H1 (cell line): ENCODE measurements around the gene MYOD1. TPM values are rescaled to one million over a fixed set of nuclear protein-coding genes. Genes with fewer than 3 reads are reported as not detected.

Experiments used
- ATF2 ChIP-seq: IDR thresholded peaks from 2 replicates; pipeline ENCODE4 v1.6.1; 2012; ENCODE audit warnings: low read length, inconsistent platforms
- BACH1 ChIP-seq: IDR thresholded peaks from 2 replicates; pipeline ENCODE4 v1.6.1; 2012; ENCODE audit warnings: low read length, improper control_type of control experiment
- BRCA1 ChIP-seq: IDR thresholded peaks from 2 replicates; pipeline ENCODE4 v1.6.1; 2012; ENCODE audit warnings: low read depth, low read length, improper control_type of control experiment
- CBX8 ChIP-seq: fragments of 300-800, 300-1000 bp; sonication (generic); IDR thresholded peaks from 2 replicates; pipeline ENCODE4 v1.7.1; 2016; ENCODE audit warnings: low read depth, low read length, borderline replicate concordance
- E2F6 ChIP-seq: IDR thresholded peaks from 2 replicates; pipeline ENCODE4 v1.6.1; 2012; ENCODE audit warnings: inconsistent platforms
- EGR1 ChIP-seq: IDR thresholded peaks from 2 replicates; pipeline ENCODE4 v1.6.1; 2011; ENCODE audit warnings: low read depth, low read length, borderline replicate concordance
- EP300 ChIP-seq, 2 experiments: IDR thresholded peaks; 1 replicate in 1 of 2; 2 replicates in 1 of 2; pipeline ENCODE4 v1.6.1; 2011 to 2012; ENCODE audit warnings: low read depth in 2 of 2, low read length in 2 of 2, mild to moderate bottlenecking in 2 of 2, borderline replicate concordance in 1 of 2, inconsistent platforms in 1 of 2, moderate library complexity in 1 of 2
- EZH2 ChIP-seq: fragments of 200-600 bp; sonication (generic); IDR thresholded peaks from 2 replicates; pipeline ENCODE4 v1.7.1; 2012; ENCODE audit warnings: low read depth, mild to moderate bottlenecking, moderate library complexity, low read length, inconsistent platforms; ENCODE audit not compliant: severe bottlenecking
- FOSL1 ChIP-seq: IDR thresholded peaks from 2 replicates; pipeline ENCODE4 v1.6.1; 2011; ENCODE audit warnings: mild to moderate bottlenecking, low read depth, low read length, moderate library complexity; ENCODE audit not compliant: insufficient read depth
- GTF2F1 ChIP-seq: IDR thresholded peaks from 2 replicates; pipeline ENCODE4 v1.6.1; 2012; ENCODE audit warnings: low read depth, low read length, improper control_type of control experiment, borderline replicate concordance
- HDAC2 ChIP-seq, 2 experiments: fragments of 300-600 bp in 1 of 2; sonication (generic) in 1 of 2; IDR thresholded peaks; 2 replicates each; pipeline ENCODE4 v1.6.1; 2011 to 2012; ENCODE audit warnings: low read depth in 2 of 2, low read length in 2 of 2, mild to moderate bottlenecking in 2 of 2, moderate library complexity in 2 of 2, borderline replicate concordance in 1 of 2, inconsistent platforms in 1 of 2
- JUND ChIP-seq: IDR thresholded peaks from 2 replicates; pipeline ENCODE4 v1.6.1; 2011; ENCODE audit warnings: mild to moderate bottlenecking, improper control_type of control experiment, low read length
- MAX ChIP-seq: IDR thresholded peaks from 2 replicates; pipeline ENCODE4 v1.6.1; 2012; ENCODE audit warnings: inconsistent platforms
- POLR2AphosphoS5 ChIP-seq: IDR thresholded peaks from 2 replicates; pipeline ENCODE4 v1.6.1; 2011; ENCODE audit warnings: low read depth, low read length
- RXRA ChIP-seq: IDR thresholded peaks from 2 replicates; pipeline ENCODE4 v1.6.1; 2011; ENCODE audit warnings: low read depth, mild to moderate bottlenecking, low read length, moderate library complexity; ENCODE audit not compliant: insufficient read depth
- SAP30 ChIP-seq: fragments of 300-600 bp; sonication (generic); IDR thresholded peaks from 2 replicates; pipeline ENCODE4 v1.7.1; 2012; ENCODE audit warnings: low read length, moderate library complexity, mild to moderate bottlenecking, inconsistent platforms; ENCODE audit not compliant: insufficient read depth, insufficient replicate concordance
- SIX5 ChIP-seq: IDR thresholded peaks from 2 replicates; pipeline ENCODE4 v1.6.1; 2011; ENCODE audit warnings: mild to moderate bottlenecking, low read depth, low read length
- SP4 ChIP-seq: IDR thresholded peaks from 2 replicates; pipeline ENCODE4 v1.6.1; 2012; ENCODE audit warnings: low read length, inconsistent platforms
- USF2 ChIP-seq: IDR thresholded peaks from 2 replicates; pipeline ENCODE4 v1.6.1; 2011; ENCODE audit warnings: low read length, improper control_type of control experiment
- ZNF274 ChIP-seq: IDR thresholded peaks from 2 replicates; pipeline ENCODE4 v1.7.0; 2012; ENCODE audit warnings: low read length, borderline replicate concordance; ENCODE audit errors: extremely low read depth
- polyA plus RNA-seq, 7 experiments: library from polyadenylated mRNA; depleted of rRNA in 3 of 7; stranded (reverse) in 5 of 7; unstranded in 2 of 7; fragments of >200 nt in 5 of 7; fragments of 200-250 nt in 2 of 7; gene quantifications; 1 replicate in 5 of 7; 2 replicates in 1 of 7; 4 replicates in 1 of 7; pipeline versions ENCODE4 v1.2.1 to v1.2.3, GENCODE V29; 2011 to 2013; ENCODE audit warnings: missing spikeins in 2 of 7, mixed read lengths in 2 of 7
- total RNA-seq: library from RNA; stranded (reverse); fragmentation: NEBNext Ultra II Directional; extraction: Animal tissue kit (Norgen Biotek cat#: 25700); gene quantifications from 2 replicates; pipeline ENCODE4 v1.2.1, GENCODE V29; 2021

The MYOD1 gene
- total and polyA plus RNA-seq, 2 of the 8 experiments (the other 6 are each of a cell fraction or from before 2014, with no cell fraction given) = not detected

GRCh38 chr11:17735818-17736578, 16.6 kb downstream of the MYOD1 start (continued):
- TF ChIP-seq EP300 (IDR thresholded peaks at IDR 0.05; ENCODE audit: borderline replicate concordance in 1 of 2, low read depth in 2 of 2, low read length in 2 of 2) = no peak
- no peak for TF ChIP-seq ATF2
- no peak for TF ChIP-seq USF2
- TF ChIP-seq ZNF274 = no peak
- peak; percentile 99 for TF ChIP-seq E2F6
- TF ChIP-seq FOSL1 = no peak
- TF ChIP-seq BACH1 = no peak
- no peak for TF ChIP-seq RXRA
- peak; percentile 100 for TF ChIP-seq MAX
- peak; percentile 77 for TF ChIP-seq EZH2
- no peak; the same call in 1 of the 2 replicates for TF ChIP-seq EGR1
- no peak for TF ChIP-seq BRCA1
- TF ChIP-seq CBX8 = no peak
- TF ChIP-seq JUND = no peak
- no peak for TF ChIP-seq POLR2AphosphoS5
- TF ChIP-seq HDAC2 (IDR thresholded peaks at IDR 0.05; ENCODE audit: borderline replicate concordance in 1 of 2, low read depth in 2 of 2, low read length in 2 of 2) = no peak
- TF ChIP-seq GTF2F1 = no peak
- no peak for TF ChIP-seq SP4
- TF ChIP-seq SAP30 = no peak
- no peak for TF ChIP-seq SIX5
